Erythroblast (primary cell): ENCODE measurements around the gene MAN2A1.

ENCODE experiments used
- GATA1 ChIP-seq: IDR thresholded peaks from 2 replicates; pipeline ENCODE4 v1.6.1; 2011; ENCODE audit warnings: low read depth, mild to moderate bottlenecking, control low read depth, low read length, moderate library complexity
- POLR2A ChIP-seq: IDR thresholded peaks from 2 replicates; pipeline ENCODE4 v1.6.1; 2011; ENCODE audit warnings: mild to moderate bottlenecking, low read length

GRCh38 chr5:109691996-109692395 lies 2.3 kb downstream of the MAN2A1 start:
- TF ChIP-seq POLR2A (no peak), GATA1 (no peak)
